HG02763 (cell line): Measurements from ENCODE around the gene PARVB.
"Not testable (repeated sequence)": the region's sequence is repeated elsewhere in the genome, so short reads cannot be mapped to it uniquely, and the experiment has no call there.

Source experiments
- ATAC-seq: cut with Tn5 transposase; IDR thresholded peaks from one replicate; pipeline ENCODE4 v1.9.1; 2021; ENCODE audit warnings: mild to moderate bottlenecking, moderate library complexity; ENCODE audit not compliant: unreplicated experiment

The PARVB gene

DNA sequence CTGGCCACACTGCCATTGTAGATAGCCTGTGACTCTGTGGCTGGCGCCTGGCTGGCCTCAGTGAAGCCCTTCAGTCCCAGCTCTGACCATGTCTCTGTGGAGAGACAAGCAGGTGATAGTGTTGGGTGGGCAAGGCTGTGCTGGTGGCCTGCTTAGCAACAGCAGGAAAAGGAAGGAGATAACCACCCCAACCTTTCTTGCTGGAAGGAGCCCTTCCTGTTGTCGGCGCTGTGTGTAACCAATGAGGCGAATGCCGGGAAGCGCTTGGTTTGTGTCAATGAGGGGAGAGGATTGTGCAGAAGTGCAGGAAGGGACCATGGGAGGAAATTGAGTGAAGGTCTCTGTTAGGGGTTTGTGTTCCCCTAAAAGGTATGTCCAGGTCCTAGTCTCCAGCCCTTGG, 27.3 kb downstream of the PARVB start:
- ATAC-seq = no peak

DNA sequence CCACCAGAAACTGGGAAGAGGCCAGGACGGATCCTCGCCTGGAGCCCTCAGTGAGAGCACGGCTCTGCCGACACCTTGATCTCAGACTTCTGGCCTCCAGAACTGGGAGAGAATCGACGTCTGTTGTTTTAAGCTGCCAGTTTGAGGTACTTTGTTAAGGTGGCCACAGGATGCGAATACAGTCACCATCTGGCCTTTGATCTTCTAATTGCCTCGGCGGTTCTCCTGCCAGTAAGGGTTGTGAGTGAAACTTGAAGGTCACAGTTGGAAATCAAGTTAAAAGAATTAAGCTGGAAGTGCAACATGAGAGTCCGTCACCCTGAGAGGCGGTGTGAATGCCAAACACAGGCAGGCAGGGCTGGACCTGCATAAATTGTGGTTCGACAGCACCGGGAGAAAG, 27.9 kb downstream of the PARVB start:
- ATAC-seq = no peak

DNA sequence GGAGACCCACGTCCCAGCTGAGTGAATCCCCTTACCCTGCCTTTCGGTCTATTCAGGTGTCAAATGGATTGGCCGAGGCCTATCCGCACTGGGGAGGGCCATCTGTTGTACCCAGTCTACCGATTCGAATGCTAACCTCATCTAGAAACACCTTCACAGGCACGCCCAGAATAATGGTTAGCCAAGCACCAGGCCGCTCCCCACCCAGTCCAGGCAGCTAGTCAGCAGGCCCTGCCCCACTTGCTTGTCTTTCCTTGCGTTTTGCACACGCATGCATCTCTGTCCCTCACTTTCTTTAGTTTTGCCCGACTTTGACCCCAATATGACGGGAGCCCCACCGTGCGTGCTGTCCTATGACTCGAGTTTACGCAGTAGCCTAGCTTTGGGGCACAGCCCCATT, 31.7 kb downstream of the PARVB start:
- no peak for ATAC-seq

GRCh38 chr22:44056649-44057048, 32.5 kb downstream of the PARVB start:
- not testable (repeated sequence) for ATAC-seq

- ATAC-seq = no peak
These were observed 33.4 kb downstream of the PARVB start for GRCh38 chr22:44057401-44057987.

GRCh38 chr22:44063462-44064371, 39.6 kb downstream of the PARVB start:
- ATAC-seq = no peak

DNA sequence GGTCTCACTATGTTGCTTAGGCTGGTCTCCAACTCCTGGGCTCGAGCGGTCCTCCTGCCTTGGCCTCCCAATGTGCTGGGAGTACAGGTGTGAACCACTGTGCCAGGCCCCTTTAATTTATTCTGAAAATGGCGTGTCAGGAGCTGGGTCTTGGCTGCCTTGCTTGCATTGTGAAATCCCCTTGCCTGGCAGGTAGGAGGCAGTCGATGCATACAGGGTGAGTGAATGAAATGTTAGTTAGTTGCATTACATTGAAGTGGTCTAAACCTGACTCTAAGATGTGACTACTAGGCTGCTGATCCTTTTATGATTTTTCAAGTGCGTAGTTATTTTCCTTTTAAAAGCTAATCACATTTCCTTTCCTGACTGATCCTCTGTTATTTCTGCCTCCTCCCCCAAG, 42.9 kb downstream of the PARVB start:
- no peak for ATAC-seq

GRCh38 chr22:44067901-44068300, 43.8 kb downstream of the PARVB start:
- ATAC-seq = no peak

- no peak for ATAC-seq
These were observed 44.5 kb downstream of the PARVB start for GRCh38 chr22:44068422-44069191.

GRCh38 chr22:44070029-44070428, 45.9 kb downstream of the PARVB start:
- no peak for ATAC-seq

- no peak for ATAC-seq
These were observed 47.8 kb downstream of the PARVB start for GRCh38 chr22:44071781-44072326.

GRCh38 chr22:44074337-44074984, 50.4 kb downstream of the PARVB start:
- no peak for ATAC-seq

- no peak for ATAC-seq
These were observed 50.9 kb downstream of the PARVB start for GRCh38 chr22:44075022-44075421.

- ATAC-seq = no peak
These were observed 51.6 kb downstream of the PARVB start for GRCh38 chr22:44075670-44076069.

GRCh38 chr22:44076825-44077224, 52.7 kb downstream of the PARVB start:
- no peak for ATAC-seq

DNA sequence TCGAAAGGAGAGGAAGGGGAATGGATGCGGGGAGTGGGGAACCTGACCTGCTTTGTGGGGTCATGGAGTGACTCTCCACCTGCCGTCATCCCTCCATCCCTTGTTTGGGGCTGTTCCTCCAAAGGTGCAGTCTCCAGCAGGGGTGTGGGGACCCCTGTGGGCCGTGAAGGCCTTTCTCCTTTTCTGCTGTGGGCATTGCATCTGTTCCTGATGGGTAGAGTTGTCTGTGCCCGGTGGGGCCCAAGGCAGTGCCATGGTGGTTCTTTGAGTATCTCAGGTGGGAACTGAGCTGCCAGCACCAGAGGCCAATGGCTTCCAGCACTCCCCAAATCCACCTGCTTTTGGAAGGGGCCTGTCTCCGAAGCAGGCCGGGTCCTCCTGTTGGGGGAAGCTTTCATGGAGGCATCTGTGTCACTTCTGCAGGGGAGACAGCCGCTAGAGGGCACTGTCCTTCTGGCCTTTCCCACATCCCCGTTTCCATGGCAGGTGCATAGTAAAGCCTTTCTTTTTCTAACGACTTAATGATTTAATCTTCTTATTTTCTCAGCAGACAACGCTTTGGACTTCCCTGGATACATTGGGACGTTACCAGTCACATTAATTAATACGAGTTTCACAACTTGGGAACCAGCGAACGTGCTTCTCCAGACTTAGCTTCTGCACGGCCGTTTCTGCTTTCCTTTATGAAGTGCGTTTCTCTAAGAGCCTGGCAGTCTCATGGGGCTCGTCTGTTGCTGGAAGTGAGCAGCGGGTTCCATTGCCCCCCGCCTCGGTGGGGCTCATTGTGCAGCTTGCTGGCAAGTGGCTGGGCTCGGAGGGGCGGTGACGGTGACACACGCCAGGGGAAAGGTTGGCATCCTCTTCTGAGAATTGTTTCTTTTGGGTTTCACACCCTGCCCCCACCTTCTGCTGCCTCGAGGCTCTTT, 57.1 kb downstream of the PARVB start:
- ATAC-seq = no peak

GRCh38 chr22:44082801-44083200, 58.7 kb downstream of the PARVB start:
- ATAC-seq = no peak

DNA sequence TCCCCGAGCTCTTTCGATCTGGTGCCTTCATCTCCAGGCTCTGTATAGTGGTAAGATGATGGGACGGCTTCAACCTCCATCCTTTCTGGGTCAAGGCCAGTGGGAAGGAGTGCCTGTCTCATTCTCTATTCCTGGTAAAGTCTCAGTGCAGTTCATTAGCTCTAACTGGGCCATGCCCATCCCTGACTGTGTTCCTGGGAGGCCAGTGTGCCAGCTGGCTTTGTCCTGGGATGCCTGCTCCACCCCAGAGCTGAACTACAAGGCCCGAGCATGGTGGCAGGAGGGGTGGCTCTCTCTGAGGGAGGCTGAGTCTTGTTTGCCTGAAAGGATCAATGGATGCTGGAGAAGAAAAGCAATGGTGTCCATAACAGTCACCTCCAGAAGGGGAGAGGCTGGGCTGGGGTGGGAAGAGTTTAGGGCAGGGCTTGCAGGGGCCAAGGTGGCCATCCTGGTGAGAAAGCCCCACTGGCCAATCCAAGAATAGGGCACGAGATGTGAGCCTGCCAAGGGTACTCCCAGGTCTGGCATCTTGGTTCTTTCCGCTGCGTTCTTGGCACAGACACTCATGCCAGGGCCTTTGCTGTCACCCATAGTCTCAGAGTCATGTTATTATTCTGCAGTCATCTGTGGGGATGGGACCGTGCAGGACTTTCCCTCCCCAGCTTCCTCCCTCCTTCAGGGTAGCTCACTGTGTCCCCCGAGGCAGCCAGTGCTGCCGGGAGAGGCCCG, 60.1 kb downstream of the PARVB start:
- ATAC-seq = no peak

- ATAC-seq = no peak
These were observed 61.7 kb downstream of the PARVB start for GRCh38 chr22:44085743-44086270.
